H1 (cell line): ENCODE results near the gene TSHR. TPM values are rescaled to one million over a fixed set of nuclear protein-coding genes. Genes with fewer than 3 reads are reported as not detected.

ENCODE experiments used
- CTCF ChIA-PET: fragments of 300-600 bp; sonication (Branson Sonifier 250); formaldehyde crosslinking; loops from one replicate; lab custom pipeline; 2021; ENCODE audit not compliant: partially characterized antibody; lab: Charles Lee
- POLR2A ChIA-PET: fragments of 300-600 bp; sonication (Branson Sonifier 250); formaldehyde crosslinking; loops from one replicate; lab custom pipeline; 2021; ENCODE audit warnings: inconsistent platforms; ENCODE audit not compliant: partially characterized antibody; lab: Charles Lee
- DNase-seq, 2 experiments: peaks; one replicate each; pipeline versions ENCODE4 v3.0.0 to v3.0.0-alpha.2; 2010 to 2022; ENCODE audit warnings: low spot score in 2 of 2, low read depth in 1 of 2, mixed read lengths in 1 of 2
- FAIRE-seq: peaks from 2 replicates; lab custom pipeline; 2011; peaks lifted over from hg19 to GRCh38; lab: Jason Lieb, UNC
- H2AFZ ChIP-seq: 2 replicates; pipeline ENCODE4 v1.8.1; 2012; ENCODE audit warnings: low read length, inconsistent platforms
- H2AK5ac ChIP-seq: 2 replicates; pipeline ENCODE4 v1.6.1; 2013; ENCODE audit warnings: low read depth, low read length
- H2BK120ac ChIP-seq: replicated peaks from 2 replicates; pipeline ENCODE3; 2013; ENCODE audit warnings: low read depth, low read length, inconsistent platforms
- H2BK12ac ChIP-seq: 2 replicates; pipeline ENCODE4 v1.6.1; 2013; ENCODE audit warnings: low read depth, low read length
- H2BK15ac ChIP-seq: 2 replicates; pipeline ENCODE4 v1.6.1; 2013; ENCODE audit warnings: low read length
- H2BK20ac ChIP-seq: 2 replicates; pipeline ENCODE4 v1.6.1; 2013; ENCODE audit warnings: low read length
- H2BK5ac ChIP-seq: 2 replicates; pipeline ENCODE4 v1.6.1; 2013; ENCODE audit warnings: low read depth, low read length
- H3K14ac ChIP-seq: 2 replicates; pipeline ENCODE4 v1.6.1; 2013; ENCODE audit warnings: inconsistent platforms; ENCODE audit not compliant: insufficient read length
- H3K18ac ChIP-seq: 2 replicates; pipeline ENCODE4 v1.6.1; 2013; ENCODE audit warnings: low read length; ENCODE audit errors: extremely low read depth
- H3K23ac ChIP-seq: 2 replicates; pipeline ENCODE4 v1.6.1; 2013; ENCODE audit warnings: inconsistent platforms; ENCODE audit not compliant: insufficient read length
- H3K23me2 ChIP-seq: 2 replicates; pipeline ENCODE4 v1.6.1; 2013; ENCODE audit warnings: low read depth, low read length
- H3K27ac ChIP-seq: 2 replicates; pipeline ENCODE4 v1.6.1; 2011; ENCODE audit warnings: low read depth, low read length, inconsistent platforms
- H3K27me3 ChIP-seq, 4 experiments: replicated peaks in 1 of 4; 1 replicate in 1 of 4; 2 replicates in 3 of 4; pipeline versions ENCODE4 v1.6.1 to v1.8.1; 2011 to 2013; ENCODE audit warnings: low read length in 3 of 4, mild to moderate bottlenecking in 3 of 4, inconsistent platforms in 2 of 4, mixed read lengths in 2 of 4, moderate library complexity in 1 of 4; ENCODE audit not compliant: control insufficient read depth in 3 of 4, insufficient read depth in 3 of 4; ENCODE audit errors: extremely low read depth in 1 of 4
- H3K36me3 ChIP-seq, 4 experiments: 2 replicates each; pipeline versions ENCODE4 v1.6.1 to v1.8.1; 2011 to 2013; ENCODE audit warnings: mild to moderate bottlenecking in 4 of 4, low read length in 3 of 4, moderate library complexity in 2 of 4, control low read depth in 1 of 4, inconsistent platforms in 1 of 4; ENCODE audit not compliant: insufficient read depth in 4 of 4, control insufficient read depth in 2 of 4
- H3K4ac ChIP-seq: replicated peaks from 2 replicates; pipeline ENCODE3; 2013; ENCODE audit warnings: low read length, low read depth, mixed read lengths, inconsistent platforms; ENCODE audit not compliant: insufficient read length
- H3K4me1 ChIP-seq, 4 experiments: replicated peaks in 1 of 4; 1 replicate in 1 of 4; 2 replicates in 3 of 4; pipeline versions ENCODE4 v1.6.1 to v1.8.1; 2011 to 2013; ENCODE audit warnings: low read length in 3 of 4, inconsistent platforms in 2 of 4, mixed read lengths in 1 of 4; ENCODE audit not compliant: insufficient read depth in 4 of 4, control insufficient read depth in 3 of 4
- H3K4me2 ChIP-seq, 2 experiments: 2 replicates each; pipeline versions ENCODE4 v1.6.1 to v1.8.1; 2011 to 2013; ENCODE audit warnings: low read depth in 2 of 2, low read length in 2 of 2, control low read depth in 1 of 2, inconsistent platforms in 1 of 2, mild to moderate bottlenecking in 1 of 2; ENCODE audit not compliant: insufficient read depth in 1 of 2
- H3K4me3 ChIP-seq, 4 experiments: fragments of 200-600, 300-600 bp in 1 of 4; sonication (generic), shearing (Covaris generic), sonication (Bioruptor Twin) in 1 of 4; 2 replicates each; pipeline versions ENCODE4 v1.5.1 to v1.8.1; 2011 to 2016; ENCODE audit warnings: low read length in 4 of 4, low read depth in 3 of 4, control low read depth in 2 of 4, inconsistent platforms in 2 of 4, mild to moderate bottlenecking in 2 of 4, mixed read lengths in 1 of 4, moderate library complexity in 1 of 4; ENCODE audit not compliant: insufficient read depth in 2 of 4; ENCODE audit errors: extremely low read depth in 1 of 4
- H3K56ac ChIP-seq: replicated peaks from 2 replicates; pipeline ENCODE3; 2013; ENCODE audit warnings: low read depth, mild to moderate bottlenecking, mixed read lengths, low read length, inconsistent platforms; ENCODE audit not compliant: insufficient read length
- H3K79me1 ChIP-seq: 2 replicates; pipeline ENCODE4 v1.6.1; 2013; ENCODE audit warnings: low read depth, low read length, control low read depth
- H3K79me2 ChIP-seq, 2 experiments: 2 replicates each; pipeline versions ENCODE4 v1.6.1 to v1.8.1; 2012 to 2013; ENCODE audit warnings: low read length in 2 of 2, mild to moderate bottlenecking in 2 of 2, inconsistent platforms in 1 of 2; ENCODE audit not compliant: insufficient read depth in 2 of 2, control insufficient read depth in 1 of 2
- H3K9ac ChIP-seq, 4 experiments: replicated peaks in 1 of 4; 1 replicate in 1 of 4; 2 replicates in 3 of 4; pipeline versions ENCODE4 v1.6.1 to v1.8.1; 2011 to 2013; ENCODE audit warnings: low read depth in 3 of 4, low read length in 3 of 4, control low read depth in 2 of 4, mild to moderate bottlenecking in 2 of 4, moderate library complexity in 2 of 4, inconsistent platforms in 1 of 4; ENCODE audit errors: extremely low read depth in 1 of 4
- H3K9me3 ChIP-seq, 2 experiments: 2 replicates each; pipeline versions ENCODE4 v1.6.1 to v1.8.1; 2012 to 2013; ENCODE audit warnings: mild to moderate bottlenecking in 2 of 2, moderate library complexity in 2 of 2, control low read depth in 1 of 2, inconsistent platforms in 1 of 2, low read depth in 1 of 2, low read length in 1 of 2, mixed read lengths in 1 of 2; ENCODE audit not compliant: insufficient read depth in 2 of 2
- H4K20me1 ChIP-seq, 2 experiments: replicated peaks in 1 of 2; 2 replicates each; pipeline versions ENCODE3 to v1.8.1; 2011 to 2013; ENCODE audit warnings: inconsistent platforms in 2 of 2, low read length in 2 of 2, mild to moderate bottlenecking in 1 of 2; ENCODE audit not compliant: insufficient read depth in 2 of 2, control insufficient read depth in 1 of 2
- H4K5ac ChIP-seq: 2 replicates; pipeline ENCODE4 v1.6.1; 2013; ENCODE audit warnings: low read length, low read depth, mixed read lengths, inconsistent platforms; ENCODE audit not compliant: insufficient read length
- H4K8ac ChIP-seq: 2 replicates; pipeline ENCODE4 v1.8.0; 2013; ENCODE audit warnings: mild to moderate bottlenecking, moderate library complexity, low read length, inconsistent platforms; ENCODE audit not compliant: insufficient read depth; ENCODE audit errors: extremely low read depth
- H4K91ac ChIP-seq: replicated peaks from 2 replicates; pipeline ENCODE3; 2013; ENCODE audit warnings: low read length, mixed read lengths, inconsistent platforms; ENCODE audit not compliant: insufficient read length
- ATF2 ChIP-seq: IDR thresholded peaks from 2 replicates; pipeline ENCODE4 v1.6.1; 2012; ENCODE audit warnings: low read length, inconsistent platforms
- CBX8 ChIP-seq: fragments of 300-800, 300-1000 bp; sonication (generic); IDR thresholded peaks from 2 replicates; pipeline ENCODE4 v1.7.1; 2016; ENCODE audit warnings: low read depth, low read length, borderline replicate concordance
- E2F6 ChIP-seq: IDR thresholded peaks from 2 replicates; pipeline ENCODE4 v1.6.1; 2012; ENCODE audit warnings: inconsistent platforms
- EZH2 ChIP-seq: fragments of 200-600 bp; sonication (generic); IDR thresholded peaks from 2 replicates; pipeline ENCODE4 v1.7.1; 2012; ENCODE audit warnings: low read depth, mild to moderate bottlenecking, moderate library complexity, low read length, inconsistent platforms; ENCODE audit not compliant: severe bottlenecking
- MAX ChIP-seq: IDR thresholded peaks from 2 replicates; pipeline ENCODE4 v1.6.1; 2012; ENCODE audit warnings: inconsistent platforms
- POLR2A ChIP-seq, 2 experiments: IDR thresholded peaks; 1 replicate in 1 of 2; 2 replicates in 1 of 2; pipeline ENCODE4 v1.6.1; 2011; ENCODE audit warnings: low read depth in 2 of 2, low read length in 2 of 2, mild to moderate bottlenecking in 2 of 2; ENCODE audit errors: control extremely low read depth in 1 of 2
- POU5F1 ChIP-seq: IDR thresholded peaks from 2 replicates; pipeline ENCODE4 v1.6.1; 2011; ENCODE audit warnings: low read depth, mild to moderate bottlenecking, low read length, moderate library complexity
- SIN3A ChIP-seq, 2 experiments: IDR thresholded peaks in 1 of 2; conservative IDR thresholded peaks in 1 of 2; 2 replicates each; pipeline ENCODE4 v1.6.1; 2011 to 2012; ENCODE audit warnings: low read length in 2 of 2, improper control_type of control experiment in 1 of 2, low read depth in 1 of 2, mild to moderate bottlenecking in 1 of 2
- SRF ChIP-seq: IDR thresholded peaks from 2 replicates; pipeline ENCODE4 v1.6.1; 2011; ENCODE audit warnings: mild to moderate bottlenecking, low read depth, low read length, moderate library complexity
- TAF1 ChIP-seq: IDR thresholded peaks from 2 replicates; pipeline ENCODE4 v1.6.1; 2011; ENCODE audit warnings: mild to moderate bottlenecking, low read depth, low read length
- TBP ChIP-seq: IDR thresholded peaks from 2 replicates; pipeline ENCODE4 v1.6.1; 2011; ENCODE audit warnings: low read depth, low read length, improper control_type of control experiment
- YY1 ChIP-seq: IDR thresholded peaks from 2 replicates; pipeline ENCODE4 v1.6.1; 2011; ENCODE audit warnings: low read depth, mild to moderate bottlenecking, low read length
- WGBS, 2 experiments: shearing (Covaris generic) in 1 of 2; methylation state at CpG; one replicate each; pipeline versions ENCODE4 v1.1.6 to v1.1.7; 2013 to 2015; ENCODE audit warnings: low lambda C conversion rate in 2 of 2, mixed read lengths in 2 of 2, inconsistent platforms in 1 of 2, low coverage in 1 of 2, missing lambda C conversion rate in 1 of 2; ENCODE audit not compliant: insufficient replicate concordance in 2 of 2, insufficient coverage in 1 of 2, insufficient read length in 1 of 2; ENCODE audit errors: extremely low coverage in 1 of 2, missing lambda C conversion rate in 1 of 2; 5-methylcytosine and 5-hydroxymethylcytosine counted together
- polyA plus RNA-seq, 7 experiments: library from polyadenylated mRNA; depleted of rRNA in 3 of 7; stranded (reverse) in 5 of 7; unstranded in 2 of 7; fragments of >200 nt in 5 of 7; fragments of 200-250 nt in 2 of 7; gene quantifications; 1 replicate in 5 of 7; 2 replicates in 1 of 7; 4 replicates in 1 of 7; pipeline versions ENCODE4 v1.2.1 to v1.2.3, GENCODE V29; 2011 to 2013; ENCODE audit warnings: missing spikeins in 2 of 7, mixed read lengths in 2 of 7
- total RNA-seq: library from RNA; stranded (reverse); fragmentation: NEBNext Ultra II Directional; extraction: Animal tissue kit (Norgen Biotek cat#: 25700); gene quantifications from 2 replicates; pipeline ENCODE4 v1.2.1, GENCODE V29; 2021

The TSHR gene
- total and polyA plus RNA-seq, 2 of the 8 experiments (the other 6 are each of a cell fraction or from before 2014, with no cell fraction given): 0.27 TPM; not detected in 1

DNA sequence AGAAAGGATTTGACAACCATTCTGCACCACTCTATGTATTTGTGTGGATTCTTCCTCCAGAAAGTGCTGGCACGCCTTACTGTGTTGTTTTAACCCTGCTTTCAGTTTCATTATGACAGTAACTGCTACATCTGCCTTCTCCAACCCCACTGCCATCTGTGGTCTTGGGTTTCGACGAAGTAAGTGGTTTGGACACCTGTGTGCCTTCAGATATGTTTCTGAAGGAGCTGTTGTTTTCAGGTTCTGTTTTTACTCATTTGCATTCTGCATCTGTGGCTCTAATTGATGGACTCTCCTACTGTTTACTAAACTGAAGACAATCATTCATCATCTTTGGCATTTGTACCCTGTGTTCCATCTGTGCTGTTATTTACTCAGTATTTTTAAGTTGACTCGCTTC is 4.1 kb downstream of the TSHR start:
- no peak overlapping the region for H2BK12ac ChIP-seq
- no peak overlapping the region for H3K56ac ChIP-seq
- peaks cover 2 to 9% (median 6%) of the 10 kb centered on the region in 4 experiments; a peak in 5 of 7 replicates for H3K27me3 ChIP-seq
- no peak overlapping the region for H3K14ac ChIP-seq
- H3K4me2 ChIP-seq: no peak overlapping the region
- H3K27ac ChIP-seq: no peak overlapping the region
- H4K8ac ChIP-seq: no peak overlapping the region
- H3K4ac ChIP-seq: no peak overlapping the region
- H3K23me2 ChIP-seq: peaks cover 2% of the 10 kb centered on the region; the same call in 1 of the 2 replicates
- H2BK120ac ChIP-seq: no peak overlapping the region
- H3K9me3 ChIP-seq: no peaks in the 10 kb centered on the region
- no peak overlapping the region for H3K18ac ChIP-seq
- H3K4me3 ChIP-seq: no peak overlapping the region
- no peaks in the 10 kb centered on the region for H3K79me1 ChIP-seq
- FAIRE-seq: no peak
- no peaks in the 10 kb centered on the region for H3K79me2 ChIP-seq
- H2AK5ac ChIP-seq: no peak overlapping the region
- H2BK20ac ChIP-seq: no peak overlapping the region
- no peaks in the 10 kb centered on the region for H4K20me1 ChIP-seq
- no peak overlapping the region for H4K5ac ChIP-seq
- no peak overlapping the region for H2AFZ ChIP-seq
- CTCF ChIA-PET: interaction anchor here (0.6 to 1.7 kb wide), 3 partner anchors 16 to 38 kb away, joined by 3 to 8 read pairs (median 4); no protein-coding TSS in a partner anchor
- no peak overlapping the region for H3K23ac ChIP-seq
- H3K36me3 ChIP-seq: no peaks in the 10 kb centered on the region
- H2BK15ac ChIP-seq: no peak overlapping the region
- POLR2A ChIA-PET: no interaction called here
- no peak overlapping the region for H3K9ac ChIP-seq
- WGBS, 2 experiments: 86% methylated on average over 4 of the region's 4 CpGs; no CpG with 5 or more reads in 1 of the 2 experiments
- DNase-seq: no peak
- H4K91ac ChIP-seq: no peak overlapping the region
- peaks cover 0 to 6% (median under 1%) of the 10 kb centered on the region in 4 experiments; a peak in 2 of 7 replicates for H3K4me1 ChIP-seq
- H2BK5ac ChIP-seq: no peak overlapping the region
- TF ChIP-seq POLR2A (IDR thresholded peaks at IDR 0.05; ENCODE audit: control extremely low read depth in 1 of 2, low read depth in 2 of 2, low read length in 2 of 2): no peak
- TF ChIP-seq SIN3A (conservative IDR thresholded peaks at IDR 0.05 in 1 of 2, IDR thresholded peaks at IDR 0.05 in 1 of 2; ENCODE audit: low read depth in 1 of 2, low read length in 2 of 2): no peak
- TF ChIP-seq YY1: no peak
- TF ChIP-seq POU5F1: no peak
- no peak for TF ChIP-seq EZH2
- no peak for TF ChIP-seq CBX8
- TF ChIP-seq SRF: no peak
- TF ChIP-seq TBP: no peak
- no peak for TF ChIP-seq E2F6
- TF ChIP-seq MAX: no peak
- no peak for TF ChIP-seq TAF1
- no peak for TF ChIP-seq ATF2
